Body of pancreas (tissue), 4 donors: ENCODE measurements around the gene CTIF. TPM values are rescaled to one million over a fixed set of nuclear protein-coding genes. Genes with fewer than 3 reads are reported as not detected.

ENCODE experiments used
- ATAC-seq: fragments of 150-250 bp; one replicate; pipeline ENCODE4 v1.9.1; 2016
- DNase-seq, 4 donors: peaks; one replicate each; pipeline ENCODE4 v3.0.0-alpha.2; 2019
- H3K27ac ChIP-seq, 4 donors: fragments of 200-600 bp; sonication (generic); 1 replicate in 3 of 4; 2 replicates in 1 of 4; pipeline versions ENCODE4 v1.5.1 to v1.6.1; 2016 to 2019; ENCODE audit warnings: mild to moderate bottlenecking in 1 of 4, mixed read lengths in 1 of 4, moderate library complexity in 1 of 4
- H3K27me3 ChIP-seq, 2 donors: fragments of 200-600 bp; sonication (generic); one replicate each; pipeline ENCODE4 v1.6.0; 2016; ENCODE audit warnings: mild to moderate bottlenecking in 1 of 2
- H3K36me3 ChIP-seq, 2 donors: fragments of 200-600 bp; sonication (generic); replicated peaks in 1 of 2; 2 replicates each; pipeline ENCODE4 v1.5.1; 2016; ENCODE audit warnings: low read depth in 2 of 2; ENCODE audit not compliant: insufficient read depth in 1 of 2
- H3K4me1 ChIP-seq: fragments of 200-600 bp; sonication (generic); one replicate; pipeline ENCODE4 v1.6.0; 2016
- H3K4me3 ChIP-seq, 2 donors: fragments of 200-600 bp; sonication (generic); 1 replicate in 1 of 2; 2 replicates in 1 of 2; pipeline ENCODE4 v1.5.1; 2016 to 2019
- H3K9me3 ChIP-seq, 3 donors: fragments of 200-600 bp; sonication (generic); 1 replicate in 2 of 3; 2 replicates in 1 of 3; pipeline ENCODE4 v1.5.1; 2016
- POLR2A ChIP-seq, 3 donors: fragments of 450-650 bp; IDR thresholded peaks; one replicate each; pipeline ENCODE4 v1.6.1; 2016; ENCODE audit warnings: antibody characterized with exemption in 3 of 3, mild to moderate bottlenecking in 2 of 3
- whole genome bisulfite sequencing, 2 donors: methylation state at CpG; one replicate each; pipeline ENCODE4 v1.1.5; 2017; 5-methylcytosine and 5-hydroxymethylcytosine counted together
- intact Hi-C: fragments of 100-400 bp; cut with DNase I; formaldehyde crosslinking; loops from one replicate; pipeline ENCODE4 v1.15.1; 2023
- total RNA-seq, 2 donors: library from RNA; depleted of rRNA; stranded (reverse); fragments of >200 nt; gene quantifications; one replicate each; pipeline ENCODE4 v1.1.0, GENCODE V29; 2016
- TF ChIP-seq, protein P1 (sequence below), 7 experiments: fragments of 450-650 bp in 4 of 7; fragments of 200-600 bp in 3 of 7; sonication (generic) in 3 of 7; IDR thresholded peaks; one replicate each; pipeline ENCODE4 v1.5.1; 2016 to 2019; ENCODE audit warnings: antibody characterized with exemption in 7 of 7

The CTIF gene
- total RNA-seq, 2 donors from 2014 or later = 18.7 to 24.4 TPM

DNA sequence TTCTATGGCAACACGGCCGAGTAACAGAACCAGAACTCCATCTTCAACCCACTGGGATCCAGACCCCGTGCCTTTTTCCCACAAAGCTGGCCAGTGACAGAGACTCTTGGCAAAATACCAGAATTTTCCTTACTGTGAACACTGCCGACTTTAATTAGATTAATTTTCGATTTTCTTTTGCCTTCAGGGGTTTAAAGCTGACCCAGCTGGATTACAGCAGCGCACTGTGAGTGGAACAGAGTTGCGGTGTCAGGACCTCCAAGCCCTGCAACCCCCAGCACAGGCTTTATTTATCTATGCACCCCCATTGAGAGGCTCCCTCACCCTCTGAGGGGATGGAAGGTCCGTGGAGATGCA is 36.4 kb downstream of the CTIF start:
- DNase-seq (no peak), ATAC-seq (no peak)
- Histone ChIP-seq H3K4me3 (no peak overlapping the region), H3K9me3 (no peaks in the 10 kb centered on the region), H3K27me3 (no peaks in the 10 kb centered on the region), H3K36me3 (no peaks in the 10 kb centered on the region), H3K4me1 (no peaks in the 10 kb centered on the region), H3K27ac (no peak overlapping the region)
- 67 to 69% methylated on average over 8 of the region's 8 CpGs for WGBS, 2 donors
- TF ChIP-seq POLR2A (IDR thresholded peaks at IDR 0.05) = no peak
- TF ChIP-seq, protein P1, sequence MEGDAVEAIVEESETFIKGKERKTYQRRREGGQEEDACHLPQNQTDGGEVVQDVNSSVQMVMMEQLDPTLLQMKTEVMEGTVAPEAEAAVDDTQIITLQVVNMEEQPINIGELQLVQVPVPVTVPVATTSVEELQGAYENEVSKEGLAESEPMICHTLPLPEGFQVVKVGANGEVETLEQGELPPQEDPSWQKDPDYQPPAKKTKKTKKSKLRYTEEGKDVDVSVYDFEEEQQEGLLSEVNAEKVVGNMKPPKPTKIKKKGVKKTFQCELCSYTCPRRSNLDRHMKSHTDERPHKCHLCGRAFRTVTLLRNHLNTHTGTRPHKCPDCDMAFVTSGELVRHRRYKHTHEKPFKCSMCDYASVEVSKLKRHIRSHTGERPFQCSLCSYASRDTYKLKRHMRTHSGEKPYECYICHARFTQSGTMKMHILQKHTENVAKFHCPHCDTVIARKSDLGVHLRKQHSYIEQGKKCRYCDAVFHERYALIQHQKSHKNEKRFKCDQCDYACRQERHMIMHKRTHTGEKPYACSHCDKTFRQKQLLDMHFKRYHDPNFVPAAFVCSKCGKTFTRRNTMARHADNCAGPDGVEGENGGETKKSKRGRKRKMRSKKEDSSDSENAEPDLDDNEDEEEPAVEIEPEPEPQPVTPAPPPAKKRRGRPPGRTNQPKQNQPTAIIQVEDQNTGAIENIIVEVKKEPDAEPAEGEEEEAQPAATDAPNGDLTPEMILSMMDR (IDR thresholded peaks at IDR 0.05) = no peak
- intact Hi-C loops = no loop called here

DNA sequence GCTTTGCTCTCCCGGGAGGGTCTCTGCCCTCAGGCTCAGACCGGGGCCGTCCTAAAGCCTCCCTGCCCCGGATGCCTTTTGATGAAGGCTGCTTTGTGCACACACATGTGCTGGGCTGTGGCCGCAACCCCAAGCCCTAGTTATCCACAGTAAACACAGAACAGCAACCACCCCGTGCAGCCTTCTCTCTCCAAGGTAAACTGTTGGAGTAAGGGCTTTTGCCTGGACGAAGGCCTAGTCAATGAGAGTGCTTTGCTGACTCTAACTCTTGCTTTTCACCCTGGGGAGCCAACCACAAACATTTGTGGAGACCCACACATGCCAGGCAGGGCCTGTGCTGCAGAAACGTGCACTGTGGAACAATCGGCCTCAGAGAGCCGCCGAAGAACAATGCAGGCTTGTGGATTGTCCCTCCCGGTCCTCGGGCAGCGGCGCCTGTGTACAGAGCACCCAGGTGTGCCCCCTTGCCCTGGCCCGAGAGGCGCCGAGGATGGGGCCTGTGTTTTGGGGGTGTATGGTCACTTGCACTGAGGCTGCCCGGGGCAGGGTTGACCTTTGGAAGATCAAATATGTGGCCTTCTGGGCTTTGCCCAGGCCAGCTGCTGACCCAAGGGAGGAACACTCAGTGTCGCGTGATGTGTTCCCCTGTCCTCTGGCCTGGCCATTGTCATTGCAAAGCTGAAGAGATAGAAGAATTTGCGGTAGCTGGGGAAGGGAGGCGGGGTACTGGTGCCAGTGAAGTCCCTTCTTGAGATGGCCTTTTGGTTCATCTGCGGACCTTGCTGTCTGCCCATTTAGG is 37.0 kb downstream of the CTIF start:
- no peak for ATAC-seq
- H3K36me3 ChIP-seq = no peaks in the 10 kb centered on the region
- H3K27me3 ChIP-seq = no peaks in the 10 kb centered on the region
- DNase-seq = no peak
- TF ChIP-seq, protein P1 (IDR thresholded peaks at IDR 0.05) = no peak
- TF ChIP-seq POLR2A (IDR thresholded peaks at IDR 0.05) = no peak
- WGBS, 2 donors = 85 to 86% methylated on average over 9 to 24 of the region's 24 CpGs
- no peak overlapping the region for H3K27ac ChIP-seq
- no peak overlapping the region for H3K4me3 ChIP-seq
- H3K9me3 ChIP-seq = no peaks in the 10 kb centered on the region
- intact Hi-C loops = no loop called here
- no peaks in the 10 kb centered on the region for H3K4me1 ChIP-seq

DNA sequence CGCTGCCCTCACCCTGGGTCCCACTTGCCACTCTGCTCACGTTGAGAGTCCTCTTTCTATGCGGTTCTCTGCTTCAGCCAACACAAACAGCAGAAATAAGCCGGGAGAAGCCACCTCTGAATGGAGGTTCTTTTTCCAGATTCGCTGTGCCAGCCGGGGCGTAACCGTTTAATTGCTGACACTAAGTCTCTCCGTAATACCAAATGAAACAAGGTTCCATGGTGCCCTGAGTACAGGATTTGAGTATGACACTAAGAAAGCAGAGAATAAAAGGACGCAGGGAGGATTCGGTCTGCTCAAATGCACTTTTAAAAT is 37.6 kb downstream of the CTIF start:
- Histone ChIP-seq H3K27me3 (no peaks in the 10 kb centered on the region), H3K4me1 (no peaks in the 10 kb centered on the region), H3K4me3 (no peak overlapping the region), H3K9me3 (no peaks in the 10 kb centered on the region), H3K36me3 (no peaks in the 10 kb centered on the region), H3K27ac (no peak overlapping the region)
- DNase-seq = no peak
- TF ChIP-seq POLR2A (IDR thresholded peaks at IDR 0.05) = no peak
- TF ChIP-seq, protein P1 (IDR thresholded peaks at IDR 0.05) = no peak
- no peak for ATAC-seq
- intact Hi-C loops = no loop called here
- WGBS, 2 donors = 90 to 97% methylated on average over 9 to 11 of the region's 11 CpGs

GRCh38 chr18:48577478-48578190 is 38.8 kb downstream of the CTIF start:
- Histone ChIP-seq H3K27me3 (no peaks in the 10 kb centered on the region), H3K4me3 (no peak overlapping the region), H3K27ac (no peak overlapping the region), H3K4me1 (no peaks in the 10 kb centered on the region), H3K9me3 (no peaks in the 10 kb centered on the region), H3K36me3 (no peaks in the 10 kb centered on the region)
- DNase-seq (no peak), ATAC-seq (no peak)
- 95% methylated on average over 5 of the region's 5 CpGs for WGBS, 2 donors
- intact Hi-C loops = no loop called here
- TF ChIP-seq, protein P1 (IDR thresholded peaks at IDR 0.05) = no peak
- no peak for TF ChIP-seq POLR2A (IDR thresholded peaks at IDR 0.05)
